Spleen (tissue), 7 donors: ENCODE measurements around the gene DHDH.

Experiments
- POLR2A ChIP-seq, 3 donors: fragments of 450-650 bp; IDR thresholded peaks; one replicate each; pipeline ENCODE4 v1.5.1; 2017; ENCODE audit warnings: antibody characterized with exemption in 3 of 3, mild to moderate bottlenecking in 1 of 3
- POLR2AphosphoS5 ChIP-seq, 3 donors: sonication (generic); formaldehyde crosslinking; IDR thresholded peaks; one replicate each; pipeline ENCODE4 v1.5.1; 2017; ENCODE audit warnings: antibody characterized with exemption in 3 of 3
- TF ChIP-seq, protein P1 (sequence below), 11 experiments: fragments of 200-600 bp in 7 of 11; fragments of 450-650 bp in 4 of 11; sonication (generic) in 4 of 11; IDR thresholded peaks in 8 of 11; conservative IDR thresholded peaks in 3 of 11; 1 replicate in 7 of 11; 2 replicates in 4 of 11; pipeline versions ENCODE4 v1.4.0 to v1.8.0; 2016 to 2021; ENCODE audit warnings: antibody characterized with exemption in 11 of 11, inconsistent platforms in 4 of 11, mild to moderate bottlenecking in 1 of 11
- donor health status: DM: no; HTN: no; CAD: no; lungs with moderate emphysema.
- donor health status: DM: no; HTN: no; CAD: no.
- donor health status: DM: no; HTN: no; CAD: no.

DNA sequence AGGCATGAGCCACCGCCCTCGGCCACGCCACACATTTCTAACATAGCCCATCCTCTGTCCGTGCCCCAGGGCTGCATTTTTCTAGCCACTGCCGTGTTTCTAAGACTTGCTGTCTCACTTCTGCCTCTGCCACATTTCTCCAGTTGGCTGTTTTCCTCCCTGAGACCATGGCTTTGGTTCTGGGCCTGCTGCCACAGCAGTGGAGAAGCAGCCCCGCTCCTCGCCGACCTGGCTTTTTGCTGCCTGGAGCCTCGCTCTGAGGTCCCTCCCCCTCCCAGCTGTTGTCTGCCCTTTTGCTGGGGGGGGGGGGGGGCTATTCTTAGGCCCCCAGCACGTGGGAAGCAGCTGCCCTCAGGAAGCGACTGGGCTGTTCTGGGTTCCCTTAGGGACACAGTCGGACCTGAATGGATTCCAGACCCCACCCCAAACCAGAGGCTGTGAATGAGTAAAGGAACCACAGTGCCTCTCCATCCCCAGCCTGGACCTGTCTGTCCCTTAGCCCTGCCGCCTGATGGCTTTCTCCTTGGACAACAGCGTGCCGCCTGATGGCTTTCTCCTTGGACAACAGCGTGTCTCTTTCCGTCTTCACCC lies 56.3 kb downstream of the DHDH start:
- TF ChIP-seq POLR2AphosphoS5 (IDR thresholded peaks at IDR 0.05) (no peak), POLR2A (IDR thresholded peaks at IDR 0.05) (no peak)
- TF ChIP-seq, protein P1, sequence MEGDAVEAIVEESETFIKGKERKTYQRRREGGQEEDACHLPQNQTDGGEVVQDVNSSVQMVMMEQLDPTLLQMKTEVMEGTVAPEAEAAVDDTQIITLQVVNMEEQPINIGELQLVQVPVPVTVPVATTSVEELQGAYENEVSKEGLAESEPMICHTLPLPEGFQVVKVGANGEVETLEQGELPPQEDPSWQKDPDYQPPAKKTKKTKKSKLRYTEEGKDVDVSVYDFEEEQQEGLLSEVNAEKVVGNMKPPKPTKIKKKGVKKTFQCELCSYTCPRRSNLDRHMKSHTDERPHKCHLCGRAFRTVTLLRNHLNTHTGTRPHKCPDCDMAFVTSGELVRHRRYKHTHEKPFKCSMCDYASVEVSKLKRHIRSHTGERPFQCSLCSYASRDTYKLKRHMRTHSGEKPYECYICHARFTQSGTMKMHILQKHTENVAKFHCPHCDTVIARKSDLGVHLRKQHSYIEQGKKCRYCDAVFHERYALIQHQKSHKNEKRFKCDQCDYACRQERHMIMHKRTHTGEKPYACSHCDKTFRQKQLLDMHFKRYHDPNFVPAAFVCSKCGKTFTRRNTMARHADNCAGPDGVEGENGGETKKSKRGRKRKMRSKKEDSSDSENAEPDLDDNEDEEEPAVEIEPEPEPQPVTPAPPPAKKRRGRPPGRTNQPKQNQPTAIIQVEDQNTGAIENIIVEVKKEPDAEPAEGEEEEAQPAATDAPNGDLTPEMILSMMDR (IDR thresholded peaks at IDR 0.05 in 8 of 11, conservative IDR thresholded peaks at IDR 0.05 in 3 of 11): no peak
